PFSK-1 (cell line): ENCODE measurements around the gene EXOSC7.

Source experiments
- FOXP2 ChIP-seq: optimal IDR thresholded peaks from 2 replicates; pipeline ENCODE3; 2011; ENCODE audit warnings: borderline replicate concordance, control low read depth, inconsistent platforms; ENCODE audit not compliant: insufficient read depth; ENCODE audit errors: extremely low read length, extremely low read depth
- POLR2AphosphoS5 ChIP-seq: IDR thresholded peaks from 2 replicates; pipeline ENCODE4 v1.6.1; 2012; ENCODE audit warnings: low read depth, mild to moderate bottlenecking, control low read depth, low read length, moderate library complexity
- REST ChIP-seq, 2 experiments: IDR thresholded peaks; 2 replicates each; pipeline versions ENCODE4 v1.6.1 to v1.8.0; 2011 to 2012; ENCODE audit warnings: low read depth in 2 of 2, low read length in 2 of 2, control low read depth in 1 of 2, inconsistent platforms in 1 of 2, mild to moderate bottlenecking in 1 of 2, moderate library complexity in 1 of 2; ENCODE audit not compliant: insufficient read depth in 1 of 2
- SIN3A ChIP-seq: IDR thresholded peaks from 2 replicates; pipeline ENCODE4 v1.6.1; 2012; ENCODE audit warnings: mild to moderate bottlenecking, low read length, moderate library complexity, borderline replicate concordance; ENCODE audit not compliant: insufficient read depth
- TAF1 ChIP-seq: IDR thresholded peaks from 2 replicates; pipeline ENCODE4 v1.6.1; 2012; ENCODE audit warnings: low read length, control low read depth, borderline replicate concordance; ENCODE audit not compliant: insufficient read depth

- TF ChIP-seq REST (IDR thresholded peaks at IDR 0.05; ENCODE audit: insufficient read depth in 1 of 2, low read depth in 2 of 2, low read length in 2 of 2) (no peak), POLR2AphosphoS5 (no peak), TAF1 (no peak), SIN3A (no peak), FOXP2 (no peak)
These were observed 15.3 kb downstream of the EXOSC7 start for GRCh38 chr3:44991326-44991725.
